GM21447 (cell line): ENCODE results near the gene CADM3.

Source experiments
- ATAC-seq: cut with Tn5 transposase; IDR thresholded peaks from one replicate; pipeline ENCODE4 v1.9.1; 2021; ENCODE audit not compliant: unreplicated experiment

Gene CADM3

GRCh38 chr1:159248311-159248710 is 76.9 kb downstream of the CADM3 start:
- no peak for ATAC-seq

GRCh38 chr1:159250638-159251216 is 79.3 kb downstream of the CADM3 start:
- no peak for ATAC-seq
